Astrocyte of the spinal cord (primary cell): ENCODE data around the gene INSIG1.
A peak's percentile ranks its signal among the peaks of the same experiment; 100 is the strongest.

ENCODE experiments used
- DNase-seq: peaks from one replicate; pipeline ENCODE4 v3.0.0; 2011; ENCODE audit warnings: low read depth, low spot score
- H3K4me3 ChIP-seq: 2 replicates; pipeline ENCODE4 v1.5.1; 2011; ENCODE audit warnings: low read depth, mild to moderate bottlenecking, low read length, moderate library complexity
- in situ Hi-C: cut with HindIII; loops from 2 replicates; pipeline ENCODE4 v1.10.0; 2017; ENCODE audit warnings: low sequenced_read_pairs
- TF ChIP-seq, protein P1 (sequence below): IDR thresholded peaks from 2 replicates; pipeline ENCODE4 v1.5.1; 2012; ENCODE audit warnings: low read depth, mild to moderate bottlenecking, low read length, inconsistent platforms

INSIG1 gene

GRCh38 chr7:155255071-155255470 lies 42.6 kb upstream of the INSIG1 start:
- no peak for DNase-seq
- TF ChIP-seq, protein P1, sequence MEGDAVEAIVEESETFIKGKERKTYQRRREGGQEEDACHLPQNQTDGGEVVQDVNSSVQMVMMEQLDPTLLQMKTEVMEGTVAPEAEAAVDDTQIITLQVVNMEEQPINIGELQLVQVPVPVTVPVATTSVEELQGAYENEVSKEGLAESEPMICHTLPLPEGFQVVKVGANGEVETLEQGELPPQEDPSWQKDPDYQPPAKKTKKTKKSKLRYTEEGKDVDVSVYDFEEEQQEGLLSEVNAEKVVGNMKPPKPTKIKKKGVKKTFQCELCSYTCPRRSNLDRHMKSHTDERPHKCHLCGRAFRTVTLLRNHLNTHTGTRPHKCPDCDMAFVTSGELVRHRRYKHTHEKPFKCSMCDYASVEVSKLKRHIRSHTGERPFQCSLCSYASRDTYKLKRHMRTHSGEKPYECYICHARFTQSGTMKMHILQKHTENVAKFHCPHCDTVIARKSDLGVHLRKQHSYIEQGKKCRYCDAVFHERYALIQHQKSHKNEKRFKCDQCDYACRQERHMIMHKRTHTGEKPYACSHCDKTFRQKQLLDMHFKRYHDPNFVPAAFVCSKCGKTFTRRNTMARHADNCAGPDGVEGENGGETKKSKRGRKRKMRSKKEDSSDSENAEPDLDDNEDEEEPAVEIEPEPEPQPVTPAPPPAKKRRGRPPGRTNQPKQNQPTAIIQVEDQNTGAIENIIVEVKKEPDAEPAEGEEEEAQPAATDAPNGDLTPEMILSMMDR = no peak
- in situ Hi-C loops = no loop called here
- H3K4me3 ChIP-seq = no peak overlapping the region

- no peak for DNase-seq
- in situ Hi-C loops = no loop called here
- no peak overlapping the region for H3K4me3 ChIP-seq
- TF ChIP-seq, protein P1 = no peak
Observed at GRCh38 chr7:155255621-155256020, 42.1 kb upstream of the INSIG1 start.

DNA sequence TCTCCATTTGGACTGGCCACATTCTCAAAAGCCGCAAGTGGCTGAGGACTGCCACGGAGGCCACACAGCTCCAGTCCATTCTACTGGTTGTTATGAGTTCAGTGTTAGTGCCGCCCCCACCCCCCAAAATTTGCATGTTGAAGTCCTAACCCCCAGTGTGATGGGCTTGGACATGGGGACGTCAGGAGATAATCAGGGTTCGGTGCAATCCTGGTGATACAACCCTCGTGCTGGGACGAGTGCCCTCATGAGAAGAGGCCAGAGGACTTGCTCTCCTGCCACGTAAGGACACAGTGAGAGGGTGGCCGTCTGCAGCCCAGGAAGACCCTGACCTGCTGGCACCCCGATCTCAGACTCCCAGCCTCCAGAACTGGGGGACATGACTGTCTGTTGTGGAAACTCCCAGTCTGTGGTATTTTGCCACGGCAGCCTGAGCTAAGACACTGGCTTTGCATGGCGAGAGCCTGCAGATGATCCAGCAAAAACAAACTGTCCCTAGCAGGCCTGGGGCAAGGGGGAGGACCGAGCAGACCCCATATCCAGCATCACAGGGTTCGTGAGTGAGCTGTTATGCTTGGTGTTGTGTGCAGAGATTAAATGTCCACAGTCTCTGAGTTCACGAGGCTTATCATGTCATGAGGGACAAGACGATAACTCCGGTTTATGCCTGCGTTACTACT lies 41.5 kb upstream of the INSIG1 start:
- in situ Hi-C loops = no loop called here
- TF ChIP-seq, protein P1 = no peak
- H3K4me3 ChIP-seq = no peak overlapping the region
- no peak for DNase-seq

DNA sequence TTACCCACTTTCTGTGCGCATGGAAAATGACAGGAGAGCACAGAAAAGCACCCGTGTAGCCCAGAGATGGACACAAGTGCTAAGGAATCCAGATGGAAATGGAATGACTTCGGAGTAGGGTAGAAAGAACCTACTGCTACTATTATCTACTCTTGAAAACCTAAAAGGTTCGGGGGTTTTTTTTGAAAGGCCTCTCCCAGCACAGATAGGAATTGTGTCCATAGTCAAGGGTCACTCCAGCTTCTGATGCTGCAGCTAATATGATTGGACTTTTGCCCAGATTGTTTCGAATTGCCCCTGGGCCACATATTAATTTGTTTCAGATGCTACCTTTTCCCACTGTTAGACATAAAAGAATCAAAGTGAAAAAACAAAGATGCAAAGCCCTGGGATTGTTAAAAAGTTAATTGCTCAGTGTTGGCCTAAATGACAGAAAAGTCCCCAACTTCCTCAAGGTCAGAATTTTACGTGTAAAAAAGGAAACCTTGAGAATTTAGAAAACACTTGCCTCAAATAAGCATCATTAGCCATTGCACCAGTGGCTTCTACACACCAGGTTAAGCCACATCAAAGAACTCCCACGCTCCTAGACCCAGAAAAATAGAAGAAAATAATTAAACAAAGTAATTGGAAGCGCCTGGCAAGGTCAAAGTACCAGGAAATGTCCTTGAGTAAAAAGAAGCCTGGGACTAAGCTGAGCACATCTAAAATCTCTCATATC lies 40.8 kb upstream of the INSIG1 start:
- TF ChIP-seq, protein P1 = no peak
- DNase-seq = no peak
- in situ Hi-C loops = no loop called here
- no peak overlapping the region for H3K4me3 ChIP-seq

- peak; percentile 78 for DNase-seq
- TF ChIP-seq, protein P1 = no peak
- H3K4me3 ChIP-seq = no peak overlapping the region
- in situ Hi-C loops = no loop called here
Observed at GRCh38 chr7:155257482-155258225, 40.0 kb upstream of the INSIG1 start.

GRCh38 chr7:155258226-155258560 lies 39.5 kb upstream of the INSIG1 start:
- TF ChIP-seq, protein P1 = no peak
- in situ Hi-C loops = no loop called here
- no peak overlapping the region for H3K4me3 ChIP-seq
- peak; percentile 86 for DNase-seq
